Jurkat, Clone E6-1 (cell line): ENCODE results near the gene RSRP1.
A peak's percentile ranks its signal among the peaks of the same experiment; 100 is the strongest.

Experiments used
- DNase-seq: peaks from one replicate; pipeline ENCODE4 v3.0.0-alpha.2; 2011; ENCODE audit warnings: low read depth, low spot score
- H3K4me3 ChIP-seq: 2 replicates; pipeline ENCODE4 v1.5.1; 2011; ENCODE audit warnings: mild to moderate bottlenecking, low read length, control low read depth, moderate library complexity

Gene RSRP1

GRCh38 chr1:25232027-25232865, 15.0 kb downstream of the RSRP1 start, which contains the start of gene SYF2:
SYF2 (minus strand) TSS chr1:25232502; CDS start chr1:25232467, 35 bp downstream.
- H3K4me3 ChIP-seq = peak within 1 kb of the TSS; percentile 80
- DNase-seq = peak; percentile 95

- H3K4me3 ChIP-seq = no peak overlapping the region
- DNase-seq = no peak
Observed at GRCh38 chr1:25223471-25223870, 23.8 kb downstream of the RSRP1 start.

- no peak for DNase-seq
- H3K4me3 ChIP-seq = no peak overlapping the region
Observed at GRCh38 chr1:25222606-25223005, 24.6 kb downstream of the RSRP1 start.

GRCh38 chr1:25220666-25221065, 26.6 kb downstream of the RSRP1 start:
- DNase-seq = no peak
- no peak overlapping the region for H3K4me3 ChIP-seq

- no peak for DNase-seq
- H3K4me3 ChIP-seq = no peak overlapping the region
Observed at GRCh38 chr1:25219661-25220251, 27.5 kb downstream of the RSRP1 start.

GRCh38 chr1:25217598-25218232, 29.5 kb downstream of the RSRP1 start:
- H3K4me3 ChIP-seq = no peak overlapping the region
- no peak for DNase-seq

- no peak for DNase-seq
- H3K4me3 ChIP-seq = no peak overlapping the region
Observed at GRCh38 chr1:25217015-25217414, 30.2 kb downstream of the RSRP1 start.

- no peak for DNase-seq
- no peak overlapping the region for H3K4me3 ChIP-seq
Observed at GRCh38 chr1:25216123-25216522, 31.1 kb downstream of the RSRP1 start.

GRCh38 chr1:25212725-25213124, 34.5 kb downstream of the RSRP1 start:
- no peak overlapping the region for H3K4me3 ChIP-seq

GRCh38 chr1:25210728-25211127, 36.5 kb downstream of the RSRP1 start:
- DNase-seq = no peak
- no peak overlapping the region for H3K4me3 ChIP-seq

More at GRCh38 chr1:25212725-25213124, 34.5 kb downstream of the RSRP1 start:
- no peak for DNase-seq

GRCh38 chr1:25209516-25209915, 37.7 kb downstream of the RSRP1 start:
- DNase-seq = no peak
- no peak overlapping the region for H3K4me3 ChIP-seq

GRCh38 chr1:25208561-25209222, 38.6 kb downstream of the RSRP1 start:
- H3K4me3 ChIP-seq = no peak overlapping the region
- DNase-seq = no peak

- no peak overlapping the region for H3K4me3 ChIP-seq
Observed at GRCh38 chr1:25208092-25208491, 39.2 kb downstream of the RSRP1 start.

GRCh38 chr1:25206201-25206600, 41.1 kb downstream of the RSRP1 start:
- no peak overlapping the region for H3K4me3 ChIP-seq
- DNase-seq = no peak

More at GRCh38 chr1:25208092-25208491, 39.2 kb downstream of the RSRP1 start:
- no peak for DNase-seq

- H3K4me3 ChIP-seq = no peak overlapping the region
- DNase-seq = no peak
Observed at GRCh38 chr1:25205786-25206185, 41.5 kb downstream of the RSRP1 start.

- DNase-seq = peak; percentile 48
- no peak overlapping the region for H3K4me3 ChIP-seq
Observed at GRCh38 chr1:25204797-25205480, 42.3 kb downstream of the RSRP1 start.

GRCh38 chr1:25201006-25201405, 46.2 kb downstream of the RSRP1 start:
- no peak overlapping the region for H3K4me3 ChIP-seq
- no peak for DNase-seq

GRCh38 chr1:25199819-25200620, 47.2 kb downstream of the RSRP1 start:
- no peak overlapping the region for H3K4me3 ChIP-seq
- DNase-seq = no peak
